OCI-LY7 (cell line): ENCODE data around the gene HAPLN1. TPM values are rescaled to one million over a fixed set of nuclear protein-coding genes. Genes with fewer than 3 reads are reported as not detected.

Experiments used
- BruUV-seq: library from RNA; stranded (reverse); fragments of 400-500 nt; replicated peaks from 2 replicates; lab custom pipeline; 2021; lab: Mats Ljungman, UMichigan
- CTCF ChIA-PET: fragments of 300-600 bp; sonication (Branson Sonifier 250); formaldehyde crosslinking; loops from one replicate; lab custom pipeline; 2022; ENCODE audit warnings: antibody characterized with exemption; ENCODE audit not compliant: unreplicated experiment; lab: Charles Lee
- POLR2A ChIA-PET: fragments of 300-600 bp; sonication (Branson Sonifier 250); formaldehyde crosslinking; loops from one replicate; lab custom pipeline; 2022; ENCODE audit warnings: antibody characterized with exemption; lab: Charles Lee
- DNase-seq: peaks from one replicate; pipeline ENCODE4 v3.0.0-alpha.2; 2015; ENCODE audit warnings: low spot score
- H2AFZ ChIP-seq: fragments of 200-600 bp; sonication (generic), shearing (Covaris generic); 2 replicates; pipeline ENCODE4 v1.6.1; 2014; ENCODE audit warnings: mild to moderate bottlenecking, antibody characterized with exemption, low read length, moderate library complexity
- H3K27ac ChIP-seq: fragments of 200-600 bp; sonication (generic); 2 replicates; pipeline ENCODE4 v1.5.1; 2014; ENCODE audit warnings: mixed run types, low read depth, mild to moderate bottlenecking, moderate library complexity, low read length, inconsistent platforms; ENCODE audit not compliant: poor library complexity, severe bottlenecking
- H3K36me3 ChIP-seq: fragments of 200-600 bp; sonication (generic); 2 replicates; pipeline ENCODE4 v1.6.1; 2014; ENCODE audit warnings: mild to moderate bottlenecking, antibody characterized with exemption, low read length, moderate library complexity, mixed read lengths; ENCODE audit not compliant: insufficient read depth
- H3K4me1 ChIP-seq: fragments of 200-600 bp; sonication (generic); 2 replicates; pipeline ENCODE4 v1.5.1; 2014; ENCODE audit warnings: mild to moderate bottlenecking, low read length; ENCODE audit not compliant: insufficient read depth, poor library complexity, severe bottlenecking
- H3K4me2 ChIP-seq: fragments of 200-600 bp; sonication (generic); 2 replicates; pipeline ENCODE4 v1.6.1; 2014; ENCODE audit warnings: mild to moderate bottlenecking, low read length
- H3K4me3 ChIP-seq: fragments of 200-600 bp; sonication (generic); 2 replicates; pipeline ENCODE4 v1.5.1; 2014; ENCODE audit warnings: mild to moderate bottlenecking, low read depth, low read length; ENCODE audit not compliant: poor library complexity, severe bottlenecking
- H3K79me2 ChIP-seq: fragments of 200-600 bp; sonication (generic); 2 replicates; pipeline ENCODE4 v1.6.1; 2016; ENCODE audit warnings: low read depth, mild to moderate bottlenecking, low read length, moderate library complexity, mixed read lengths; ENCODE audit not compliant: insufficient read depth
- H3K9me2 ChIP-seq: fragments of 200-600 bp; sonication (generic); 2 replicates; pipeline ENCODE4 v1.6.1; 2016; ENCODE audit warnings: mild to moderate bottlenecking, low read length, mixed read lengths; ENCODE audit not compliant: insufficient read depth
- H3K9me3 ChIP-seq: fragments of 200-600 bp; sonication (generic); 2 replicates; pipeline ENCODE4 v1.6.1; 2014; ENCODE audit warnings: mild to moderate bottlenecking, mixed run types, low read length, mixed read lengths
- H4K20me1 ChIP-seq: fragments of 200-600 bp; sonication (generic); 2 replicates; pipeline ENCODE4 v1.6.1; 2014; ENCODE audit warnings: mild to moderate bottlenecking, antibody characterized with exemption, low read length, moderate library complexity, mixed read lengths; ENCODE audit not compliant: insufficient read depth
- EZH2phosphoT487 ChIP-seq: fragments of 200-600 bp; sonication (generic); IDR thresholded peaks from 2 replicates; pipeline ENCODE4 v1.6.1; 2018; ENCODE audit warnings: low read depth, borderline replicate concordance, mild to moderate bottlenecking, mixed run types, antibody characterized with exemption, low read length, moderate library complexity, mixed read lengths
- intact Hi-C: fragments of 100-400 bp; cut with micrococcal nuclease; formaldehyde crosslinking; loops from one replicate; pipeline ENCODE4 v1.10.0; 2022; ENCODE audit not compliant: unreplicated experiment
- total RNA-seq, 2 experiments: library from RNA; depleted of rRNA in 1 of 2; stranded (reverse); fragments of >200 nt in 1 of 2; shearing (Covaris generic) in 1 of 2; gene quantifications; 2 replicates each; pipeline ENCODE4 v1.2.3, GENCODE V29; 2014 to 2022
- TF ChIP-seq, protein P1 (sequence below): fragments of 200-600 bp; sonication (generic); conservative IDR thresholded peaks from 2 replicates; pipeline ENCODE4 v1.5.1; 2014; ENCODE audit warnings: mild to moderate bottlenecking, antibody characterized with exemption, low read length, moderate library complexity, mixed read lengths

HAPLN1 gene
- total RNA-seq, 2 experiments from 2014 or later = not detected

DNA sequence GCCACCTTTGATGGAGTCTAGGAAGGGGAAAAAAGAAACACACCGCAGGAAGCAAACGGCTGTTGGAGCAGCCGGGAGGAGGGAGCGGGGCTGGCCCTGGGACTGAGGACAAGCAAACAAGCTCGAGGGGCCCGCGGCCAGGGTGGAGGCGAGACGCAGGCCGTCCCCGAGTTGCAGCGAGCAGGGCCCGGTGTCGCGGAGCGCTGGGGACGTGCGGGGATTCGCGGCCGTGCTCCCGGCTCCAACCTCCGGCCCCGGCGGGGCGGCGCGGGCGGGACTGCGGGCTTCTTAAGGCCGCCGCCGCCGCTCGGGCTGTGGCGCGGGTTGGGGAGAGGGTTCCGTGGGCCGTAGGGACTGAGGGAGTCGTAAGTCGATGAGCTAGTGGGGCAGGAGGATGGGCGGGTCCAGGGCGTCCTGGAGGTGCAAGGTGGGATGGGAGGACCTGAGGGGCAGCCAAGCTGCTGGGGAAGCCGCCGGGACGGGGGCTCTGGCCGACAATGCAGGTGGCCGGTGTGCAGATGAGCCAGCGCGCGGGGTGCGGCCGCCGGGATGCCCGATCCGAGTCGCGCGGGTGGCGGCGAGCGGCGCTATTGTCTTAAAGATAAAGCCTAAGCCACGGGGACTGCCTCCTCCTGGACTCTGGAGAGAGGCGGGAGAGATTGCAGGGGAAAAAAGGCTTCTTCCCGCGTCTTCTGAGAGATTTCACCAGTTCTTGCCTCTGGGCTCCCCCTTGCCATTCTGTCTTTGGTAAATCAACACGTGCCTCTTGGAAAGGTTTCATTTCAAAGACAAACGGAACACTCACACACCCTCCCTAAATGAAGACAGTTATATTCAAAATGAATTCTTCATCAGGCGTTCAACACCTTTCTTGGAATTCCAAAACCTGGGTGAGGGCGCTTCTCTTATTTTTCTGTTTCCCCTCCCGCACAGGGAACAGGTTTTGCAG is 1.6 kb upstream of the HAPLN1 start:
- no peak overlapping the region for H2AFZ ChIP-seq
- no peak for DNase-seq
- no TSS peak for BruUV-seq

DNA sequence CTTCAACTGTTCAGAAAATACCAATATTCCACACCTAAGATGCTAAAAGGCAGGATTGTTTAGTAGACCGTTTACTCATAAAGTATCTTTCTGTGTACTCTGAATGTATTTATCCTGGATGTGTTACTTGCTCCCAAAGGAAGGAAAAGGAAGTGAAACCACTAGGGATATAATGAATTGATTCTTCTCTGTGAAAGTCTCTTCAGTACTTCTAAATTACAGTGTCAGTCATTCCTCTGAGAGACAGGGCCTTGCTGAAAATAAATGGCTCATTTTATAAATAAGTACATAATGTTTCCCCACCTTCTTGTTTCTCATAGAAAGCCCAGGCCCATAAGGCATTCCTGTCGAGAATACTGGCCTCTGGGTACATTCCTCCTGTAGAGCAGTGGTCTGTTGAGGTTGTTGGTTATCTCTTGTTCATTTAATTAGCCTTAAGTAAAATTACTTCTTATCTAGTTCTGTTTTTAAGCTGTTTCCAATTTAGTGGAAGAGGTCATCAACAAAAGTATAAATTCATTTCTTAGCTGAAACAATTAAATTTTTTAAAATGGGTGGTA is 1.6 kb downstream of the HAPLN1 start:
- intact Hi-C loops = no loop called here

More for the DNA sequence above, 1.6 kb upstream of the HAPLN1 start:
- H3K36me3 ChIP-seq = no peaks in the 10 kb centered on the region
- no peak overlapping the region for H3K4me3 ChIP-seq
- intact Hi-C loops = loop anchor here (5.0 kb wide), 1 partner anchor 535 kb away; no protein-coding TSS in a partner anchor
- ChIA-PET CTCF (no interaction called here), POLR2A (interaction anchor here (0.5 to 1.1 kb wide), 3 partner anchors 15 to 751 kb away, joined by 3 to 4 read pairs (median 3); no protein-coding TSS in a partner anchor)
- no peak overlapping the region for H3K4me2 ChIP-seq
- H3K9me2 ChIP-seq = no peaks in the 10 kb centered on the region
- no peaks in the 10 kb centered on the region for H3K79me2 ChIP-seq
- TF ChIP-seq, protein P1, sequence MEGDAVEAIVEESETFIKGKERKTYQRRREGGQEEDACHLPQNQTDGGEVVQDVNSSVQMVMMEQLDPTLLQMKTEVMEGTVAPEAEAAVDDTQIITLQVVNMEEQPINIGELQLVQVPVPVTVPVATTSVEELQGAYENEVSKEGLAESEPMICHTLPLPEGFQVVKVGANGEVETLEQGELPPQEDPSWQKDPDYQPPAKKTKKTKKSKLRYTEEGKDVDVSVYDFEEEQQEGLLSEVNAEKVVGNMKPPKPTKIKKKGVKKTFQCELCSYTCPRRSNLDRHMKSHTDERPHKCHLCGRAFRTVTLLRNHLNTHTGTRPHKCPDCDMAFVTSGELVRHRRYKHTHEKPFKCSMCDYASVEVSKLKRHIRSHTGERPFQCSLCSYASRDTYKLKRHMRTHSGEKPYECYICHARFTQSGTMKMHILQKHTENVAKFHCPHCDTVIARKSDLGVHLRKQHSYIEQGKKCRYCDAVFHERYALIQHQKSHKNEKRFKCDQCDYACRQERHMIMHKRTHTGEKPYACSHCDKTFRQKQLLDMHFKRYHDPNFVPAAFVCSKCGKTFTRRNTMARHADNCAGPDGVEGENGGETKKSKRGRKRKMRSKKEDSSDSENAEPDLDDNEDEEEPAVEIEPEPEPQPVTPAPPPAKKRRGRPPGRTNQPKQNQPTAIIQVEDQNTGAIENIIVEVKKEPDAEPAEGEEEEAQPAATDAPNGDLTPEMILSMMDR = no peak
- TF ChIP-seq EZH2phosphoT487 = no peak
- H4K20me1 ChIP-seq = no peaks in the 10 kb centered on the region
- H3K4me1 ChIP-seq = no peaks in the 10 kb centered on the region
- no peak overlapping the region for H3K27ac ChIP-seq
- no peaks in the 10 kb centered on the region for H3K9me3 ChIP-seq

More for the DNA sequence above, 1.6 kb downstream of the HAPLN1 start:
- no TSS peak for BruUV-seq
- Histone ChIP-seq H3K4me3 (no peak overlapping the region), H2AFZ (no peak overlapping the region), H3K9me2 (no peaks in the 10 kb centered on the region), H3K27ac (no peak overlapping the region), H3K36me3 (no peaks in the 10 kb centered on the region), H3K9me3 (no peaks in the 10 kb centered on the region), H3K79me2 (no peaks in the 10 kb centered on the region), H3K4me1 (no peaks in the 10 kb centered on the region), H4K20me1 (no peaks in the 10 kb centered on the region), H3K4me2 (no peak overlapping the region)
- ChIA-PET POLR2A (interaction anchor here (0.9 kb wide), 1 partner anchor 525 kb away, joined by 3 read pairs; no protein-coding TSS in a partner anchor), CTCF (no interaction called here)
- DNase-seq = no peak
- TF ChIP-seq, protein P1 = no peak
- TF ChIP-seq EZH2phosphoT487 = no peak
